ENCODE data around the gene KDF1.

DNA sequence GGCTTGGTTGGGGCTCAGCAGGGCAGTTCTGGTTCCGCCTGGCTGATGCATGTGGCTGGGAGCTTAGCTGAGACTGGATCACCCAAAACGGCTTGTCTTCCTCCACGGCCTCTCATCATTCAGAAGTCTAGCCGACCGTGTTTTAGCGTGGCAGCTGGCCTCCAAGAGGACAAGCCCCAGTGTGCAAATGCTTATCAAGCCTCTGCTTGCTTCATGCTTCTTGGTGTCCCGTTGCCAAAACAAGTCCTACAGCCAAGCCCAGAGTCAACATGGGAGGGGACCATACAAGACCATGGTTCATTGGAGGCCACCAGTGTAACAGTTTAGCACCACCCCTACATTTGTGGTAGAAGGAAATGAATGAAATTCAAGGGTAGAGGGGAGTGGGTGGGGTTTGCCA lies 10.5 kb upstream of the KDF1 start:
- TF ChIP-seq, protein P1, sequence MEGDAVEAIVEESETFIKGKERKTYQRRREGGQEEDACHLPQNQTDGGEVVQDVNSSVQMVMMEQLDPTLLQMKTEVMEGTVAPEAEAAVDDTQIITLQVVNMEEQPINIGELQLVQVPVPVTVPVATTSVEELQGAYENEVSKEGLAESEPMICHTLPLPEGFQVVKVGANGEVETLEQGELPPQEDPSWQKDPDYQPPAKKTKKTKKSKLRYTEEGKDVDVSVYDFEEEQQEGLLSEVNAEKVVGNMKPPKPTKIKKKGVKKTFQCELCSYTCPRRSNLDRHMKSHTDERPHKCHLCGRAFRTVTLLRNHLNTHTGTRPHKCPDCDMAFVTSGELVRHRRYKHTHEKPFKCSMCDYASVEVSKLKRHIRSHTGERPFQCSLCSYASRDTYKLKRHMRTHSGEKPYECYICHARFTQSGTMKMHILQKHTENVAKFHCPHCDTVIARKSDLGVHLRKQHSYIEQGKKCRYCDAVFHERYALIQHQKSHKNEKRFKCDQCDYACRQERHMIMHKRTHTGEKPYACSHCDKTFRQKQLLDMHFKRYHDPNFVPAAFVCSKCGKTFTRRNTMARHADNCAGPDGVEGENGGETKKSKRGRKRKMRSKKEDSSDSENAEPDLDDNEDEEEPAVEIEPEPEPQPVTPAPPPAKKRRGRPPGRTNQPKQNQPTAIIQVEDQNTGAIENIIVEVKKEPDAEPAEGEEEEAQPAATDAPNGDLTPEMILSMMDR (CRISPR knock-in tag; IDR thresholded peaks at IDR 0.05), result no peak
- TF ChIP-seq, protein P2, sequence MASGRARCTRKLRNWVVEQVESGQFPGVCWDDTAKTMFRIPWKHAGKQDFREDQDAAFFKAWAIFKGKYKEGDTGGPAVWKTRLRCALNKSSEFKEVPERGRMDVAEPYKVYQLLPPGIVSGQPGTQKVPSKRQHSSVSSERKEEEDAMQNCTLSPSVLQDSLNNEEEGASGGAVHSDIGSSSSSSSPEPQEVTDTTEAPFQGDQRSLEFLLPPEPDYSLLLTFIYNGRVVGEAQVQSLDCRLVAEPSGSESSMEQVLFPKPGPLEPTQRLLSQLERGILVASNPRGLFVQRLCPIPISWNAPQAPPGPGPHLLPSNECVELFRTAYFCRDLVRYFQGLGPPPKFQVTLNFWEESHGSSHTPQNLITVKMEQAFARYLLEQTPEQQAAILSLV (CRISPR knock-in tag; IDR thresholded peaks at IDR 0.05; ENCODE audit: borderline replicate concordance), result no peak
- TF ChIP-seq KDM1A (CRISPR knock-in tag; IDR thresholded peaks at IDR 0.05) (no peak), HDAC2 (CRISPR knock-in tag; IDR thresholded peaks at IDR 0.05) (no peak)
